NCI-H510A treated with DMSO at 0.1 percent for 48 hours (cell line): ENCODE measurements around the gene COBL.
"Not testable (repeated sequence)": the region's sequence is repeated elsewhere in the genome, so short reads cannot be mapped to it uniquely, and the experiment has no call there.

Experiments
- DNase-seq: peaks from one replicate; lab custom pipeline; 2025; lab: John Stamatoyannopoulos, UW

COBL gene

DNA sequence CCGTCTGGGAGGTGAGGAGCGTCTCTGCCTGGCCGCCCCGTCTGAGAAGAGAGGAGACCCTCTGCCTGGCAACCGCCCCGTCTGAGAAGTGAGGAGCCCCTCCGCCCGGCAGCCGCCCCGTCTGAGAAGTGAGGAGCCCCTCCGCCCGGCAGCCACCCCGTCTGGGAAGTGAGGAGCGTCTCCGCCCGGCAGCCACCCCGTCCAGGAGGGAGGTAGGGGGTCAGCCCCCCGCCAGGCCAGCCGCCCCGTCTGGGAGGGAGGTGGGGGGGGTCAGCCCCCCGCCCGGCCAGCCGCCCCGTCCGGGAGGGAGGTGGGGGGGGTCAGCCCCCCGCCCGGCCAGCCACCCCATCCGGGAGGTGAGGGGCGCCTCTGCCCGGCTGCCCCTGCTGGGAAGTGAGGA lies 108.5 kb downstream of the COBL start:
- not testable (repeated sequence) for DNase-seq

DNA sequence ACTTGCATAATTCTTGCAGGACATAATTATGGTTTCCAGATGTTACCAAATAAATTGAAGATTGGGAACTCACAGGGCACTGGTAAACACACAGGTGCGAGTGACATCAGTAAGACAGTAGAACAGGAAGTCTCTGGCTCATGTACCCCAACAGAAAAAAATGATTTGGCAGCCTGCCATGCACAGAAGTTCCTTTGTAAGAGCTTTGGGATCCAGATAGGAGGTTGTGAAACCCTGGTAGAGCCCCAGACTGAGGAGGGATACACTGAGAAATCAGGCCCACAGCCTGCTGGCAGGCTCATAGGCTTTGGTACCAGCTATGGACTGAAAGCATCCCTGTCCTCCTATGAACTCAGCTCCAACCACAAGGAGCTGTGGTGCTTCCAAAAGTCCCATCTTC lies 118.0 kb downstream of the COBL start:
- DNase-seq: peak; percentile 31

DNA sequence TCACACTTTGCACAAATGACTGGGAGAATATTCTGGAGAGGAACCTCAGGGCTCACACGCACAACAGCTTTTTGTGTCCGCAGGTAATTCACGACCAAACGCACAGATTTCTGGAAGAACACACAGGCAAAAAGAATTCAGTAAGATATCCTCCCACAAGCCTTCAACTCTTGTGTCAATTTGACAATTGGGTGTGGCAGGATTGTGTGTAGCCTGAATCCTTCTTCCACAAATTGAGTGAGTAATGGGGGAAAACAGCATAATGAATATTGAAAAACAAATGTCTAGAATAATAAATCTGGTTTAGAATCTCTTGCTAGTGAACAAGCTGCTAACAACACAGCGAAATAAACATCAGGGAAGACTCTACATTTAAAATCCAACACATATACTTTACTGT lies 125.6 kb downstream of the COBL start:
- no peak for DNase-seq

DNA sequence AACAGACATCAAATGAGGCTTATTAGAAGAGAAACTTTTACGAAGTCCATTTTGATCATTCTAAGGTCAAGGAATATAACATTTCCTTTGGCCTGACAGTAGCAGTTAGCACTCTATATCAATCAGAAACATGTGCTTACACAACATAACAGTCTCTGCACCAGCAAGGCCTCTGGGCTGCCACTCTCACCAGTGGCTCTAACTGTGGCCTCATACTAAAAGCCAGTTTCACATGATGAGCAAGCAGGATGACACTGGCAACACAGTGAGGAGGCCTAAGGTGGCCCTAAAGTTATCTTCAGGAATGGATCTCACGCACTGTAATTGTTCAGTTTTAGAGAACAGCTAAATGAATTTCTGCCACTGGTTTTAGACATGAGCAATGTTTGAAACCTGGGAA lies 126.8 kb downstream of the COBL start:
- DNase-seq: no peak

DNA sequence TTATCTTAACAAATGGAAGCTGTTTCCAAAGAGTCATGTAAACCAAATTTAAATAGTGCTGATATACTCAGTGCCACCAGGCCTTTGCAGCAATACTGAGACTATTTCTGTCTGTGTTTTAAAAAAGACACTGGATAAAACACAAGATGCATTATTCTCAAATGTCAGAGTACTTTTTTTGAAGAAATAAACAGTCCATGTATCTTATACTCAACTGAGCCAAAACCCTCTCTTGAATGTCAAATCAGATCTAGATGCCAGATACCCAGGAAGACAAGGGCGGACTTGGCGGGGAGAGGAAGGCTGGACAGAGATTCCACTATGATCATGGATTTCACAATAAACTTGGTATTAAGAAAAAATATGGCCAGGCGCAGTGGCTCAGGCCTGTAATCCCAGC lies 127.6 kb downstream of the COBL start:
- no peak for DNase-seq

DNA sequence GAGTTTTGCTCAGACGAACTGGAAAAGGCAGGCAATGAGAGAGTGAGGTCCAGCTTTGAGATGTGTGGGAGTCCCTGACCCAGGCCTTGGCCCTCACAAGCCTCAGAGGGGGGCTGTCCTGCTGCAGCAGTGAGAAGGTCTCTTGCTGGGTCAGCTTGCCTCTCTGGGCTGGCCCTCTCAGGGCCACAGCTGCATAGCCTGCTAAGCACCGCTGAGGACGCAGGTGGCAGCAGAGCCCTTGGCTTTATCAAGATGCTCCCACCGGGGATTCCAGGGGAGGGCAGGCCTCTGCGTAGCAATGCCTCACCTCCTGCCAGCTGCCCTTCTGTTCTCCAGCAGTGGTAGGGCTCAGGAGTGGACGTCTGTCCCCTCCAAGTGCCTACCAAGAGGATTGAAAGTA lies 128.7 kb downstream of the COBL start:
- peak; percentile 35 for DNase-seq

DNA sequence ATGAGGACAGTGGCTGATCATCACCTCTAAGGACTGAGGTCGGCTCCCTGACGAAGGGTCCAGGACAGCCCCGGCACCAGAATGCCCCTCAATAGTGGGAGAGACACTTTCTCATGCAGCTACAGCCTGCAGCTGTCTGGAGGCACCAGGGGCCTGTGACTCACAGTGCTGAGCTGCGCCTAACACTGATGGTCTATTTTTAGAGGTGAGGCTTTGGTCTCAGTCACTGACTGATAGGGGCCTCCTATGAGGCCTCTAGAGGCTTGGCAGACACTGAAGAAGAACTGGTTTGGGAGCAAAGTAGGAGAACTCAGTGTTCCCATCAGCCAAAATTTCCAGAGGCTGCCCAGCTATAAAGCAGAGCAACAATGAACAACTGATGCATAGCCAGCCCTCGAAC lies 130.1 kb downstream of the COBL start:
- no peak for DNase-seq

DNA sequence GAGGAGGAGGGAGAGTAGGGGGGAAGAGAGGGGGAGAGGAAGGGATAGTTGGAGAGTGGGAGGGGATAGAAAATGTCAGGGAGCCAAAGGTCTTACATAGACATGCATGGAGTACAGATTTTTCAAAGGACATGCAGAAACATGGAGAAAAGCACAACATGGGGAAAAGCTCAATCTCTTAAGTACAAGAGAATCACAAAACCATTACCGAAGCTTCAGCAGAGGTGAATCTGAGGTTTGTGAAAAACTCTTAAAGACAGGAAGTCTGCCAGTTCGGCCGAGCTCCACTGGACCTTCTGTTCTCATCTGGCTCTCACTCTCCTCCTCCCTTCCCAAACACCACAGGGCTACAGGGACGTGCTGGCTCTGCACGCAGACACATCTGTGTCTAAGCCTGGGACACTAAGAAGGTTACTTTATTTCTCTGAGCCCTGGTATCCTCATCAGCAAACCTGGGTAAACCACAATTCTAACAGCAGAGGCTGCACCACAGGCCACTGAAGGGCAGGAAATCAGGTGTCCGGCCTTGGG lies 133.9 kb downstream of the COBL start:
- no peak for DNase-seq

DNA sequence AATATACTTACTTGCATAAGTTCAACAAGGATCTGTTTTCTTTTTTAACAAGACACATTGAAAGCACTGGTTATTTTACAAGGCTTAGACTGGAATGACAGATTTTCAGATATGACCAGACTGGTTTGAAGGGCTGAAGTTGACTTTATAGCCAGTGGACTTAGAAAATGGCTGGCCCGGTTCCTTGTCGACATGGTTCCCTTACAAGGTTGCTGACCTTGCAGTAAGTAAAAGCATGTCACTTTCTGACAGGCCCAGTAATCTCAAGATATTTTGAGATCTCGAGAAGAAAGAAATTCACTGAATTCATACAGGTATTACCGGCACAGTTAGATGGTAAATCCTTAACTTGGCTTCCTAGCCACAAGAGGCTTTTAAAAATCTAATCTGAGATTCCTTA lies 136.5 kb downstream of the COBL start:
- DNase-seq: no peak

DNA sequence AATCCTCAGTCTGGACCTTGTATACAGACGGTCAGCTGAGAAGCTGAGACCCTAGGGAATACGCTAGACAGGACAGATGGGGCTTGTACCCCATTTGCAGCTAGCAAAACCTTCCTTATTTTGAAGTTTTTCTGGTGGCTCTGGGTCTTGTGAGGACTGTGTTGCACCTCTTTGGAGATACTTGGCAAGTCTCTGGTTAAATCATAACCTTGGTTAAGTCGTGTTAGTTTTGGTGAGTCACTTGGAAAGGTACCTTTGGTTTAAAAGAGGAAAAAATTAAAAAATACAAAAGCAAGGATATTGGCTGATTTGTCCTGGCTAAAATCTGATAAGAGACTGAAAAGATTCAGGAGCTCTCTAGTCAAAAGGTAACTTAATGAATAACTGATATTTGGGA lies 140.6 kb downstream of the COBL start:
- DNase-seq: no peak

DNA sequence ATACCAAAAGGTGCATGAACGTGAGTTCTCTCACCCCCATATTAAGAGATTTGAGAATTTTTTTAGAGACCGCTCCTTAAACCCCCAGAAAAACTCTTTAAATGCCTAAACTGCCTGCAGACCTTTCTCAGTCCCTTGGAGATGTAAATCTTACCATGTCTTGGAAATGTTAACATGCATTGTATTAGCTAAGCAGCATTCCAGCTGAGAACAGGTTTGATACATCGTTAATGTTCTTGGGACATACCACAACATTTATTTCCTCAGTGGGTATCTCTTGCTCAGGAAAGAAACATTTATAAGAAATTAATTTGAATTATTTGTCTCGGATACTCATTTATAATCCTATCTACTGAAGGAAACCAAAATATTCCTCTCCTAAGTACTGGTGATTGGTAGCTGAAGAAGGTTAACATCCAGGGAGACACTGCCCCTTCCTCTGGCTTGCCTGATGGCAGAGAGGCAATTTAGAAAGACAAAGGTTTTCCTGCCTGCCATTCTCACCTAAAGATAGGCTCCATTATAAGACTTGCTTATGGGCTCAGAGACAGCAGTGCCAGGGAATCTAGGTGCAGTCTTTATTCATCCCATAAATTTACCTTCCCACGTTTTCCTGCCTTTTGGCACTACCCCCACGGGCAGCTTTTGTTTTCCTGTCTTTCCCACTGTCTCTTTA lies 141.2 kb downstream of the COBL start:
- DNase-seq: no peak

DNA sequence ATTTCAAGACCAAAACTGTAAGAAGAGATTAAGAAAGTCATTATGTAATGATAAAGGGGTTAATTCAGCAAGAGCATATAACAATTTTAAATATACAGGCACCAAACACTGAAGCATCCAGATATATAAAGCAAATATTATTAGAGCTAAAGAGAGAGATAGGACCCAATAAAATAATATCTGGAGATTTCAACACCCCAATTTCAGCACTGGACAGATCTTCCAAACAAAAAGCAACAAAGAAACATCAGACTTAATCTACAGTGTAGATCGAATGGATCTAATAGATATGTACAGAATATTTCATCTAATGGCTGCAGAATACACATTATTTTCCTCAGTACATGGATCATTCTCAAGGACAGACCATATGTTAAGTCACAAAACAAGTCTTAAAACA lies 151.3 kb downstream of the COBL start:
- no peak for DNase-seq

DNA sequence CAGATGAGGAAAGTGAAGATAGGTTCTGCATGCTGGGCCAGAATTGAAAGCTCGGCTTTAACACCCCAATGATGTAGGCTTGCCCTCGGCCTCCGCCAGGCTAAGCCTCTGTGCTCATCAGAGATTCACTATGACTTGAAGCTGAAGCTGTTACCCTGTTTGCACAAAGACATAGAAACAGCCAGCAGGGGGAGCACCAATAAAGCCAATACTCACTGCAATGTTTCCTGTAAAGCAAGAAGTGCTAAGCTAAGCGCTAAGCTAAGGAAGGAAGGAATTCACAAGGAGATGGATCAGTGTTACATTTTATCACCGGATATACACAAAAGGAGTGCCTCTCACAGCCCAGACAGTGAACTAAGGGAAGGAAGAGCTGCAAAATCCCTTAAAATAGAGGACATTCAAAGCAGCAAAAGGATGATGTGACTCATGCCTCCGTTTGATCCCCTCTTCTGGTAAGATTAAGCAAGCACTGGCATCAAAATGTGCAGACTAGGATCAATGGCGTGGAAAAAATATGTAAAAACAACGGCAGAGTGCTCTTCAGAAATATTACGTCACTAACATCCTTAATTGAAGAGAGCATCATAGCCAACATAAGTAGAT lies 153.8 kb downstream of the COBL start:
- peak; percentile 99 for DNase-seq

DNA sequence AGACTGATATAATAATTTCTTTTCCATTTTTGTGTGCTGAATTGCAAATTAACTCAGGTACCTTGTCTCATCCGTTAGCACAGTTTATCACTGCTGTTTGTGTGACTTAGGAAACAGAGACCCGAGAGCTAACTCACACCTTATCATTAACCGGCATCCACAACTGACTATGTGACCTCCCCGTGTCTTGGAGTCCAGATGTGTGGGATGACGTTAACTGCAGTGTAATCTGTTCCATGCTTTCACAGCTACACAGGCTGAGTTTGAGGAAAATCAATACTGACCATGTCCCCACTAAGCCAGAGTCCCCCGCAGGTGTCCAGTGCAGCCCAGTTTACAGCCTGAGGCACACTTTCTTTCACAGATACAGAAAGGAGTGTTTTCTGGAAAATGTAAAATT lies 154.7 kb downstream of the COBL start:
- no peak for DNase-seq

DNA sequence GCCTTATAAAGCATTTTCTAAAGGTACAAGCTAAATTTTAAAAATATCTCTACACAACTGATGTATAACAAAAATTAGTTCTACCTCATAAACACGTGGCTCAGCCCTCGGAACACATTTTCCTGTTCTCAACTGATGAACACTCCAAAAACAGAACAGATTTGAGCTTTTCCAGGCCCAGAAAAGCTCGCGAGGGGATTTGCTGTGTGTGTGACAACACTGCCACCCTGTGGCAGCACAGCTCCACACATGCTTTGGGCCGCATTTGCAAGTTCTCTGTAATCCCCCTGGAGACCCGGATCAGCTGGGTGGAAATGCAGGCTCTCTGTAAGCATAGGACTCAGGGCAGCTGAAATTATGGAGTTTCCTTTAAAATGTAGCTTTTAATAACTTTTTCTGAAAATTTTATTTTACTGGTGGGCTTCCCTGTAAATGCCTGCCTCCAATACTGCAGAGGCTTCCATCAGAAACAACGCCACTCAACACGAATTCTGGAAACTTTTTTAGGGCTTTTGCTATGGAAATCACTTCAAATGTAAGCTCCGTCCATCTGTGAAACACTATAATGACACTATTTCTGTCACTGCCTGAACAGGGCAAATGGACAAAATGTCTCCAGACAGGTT lies 155.5 kb downstream of the COBL start:
- peak; percentile 90 for DNase-seq

DNA sequence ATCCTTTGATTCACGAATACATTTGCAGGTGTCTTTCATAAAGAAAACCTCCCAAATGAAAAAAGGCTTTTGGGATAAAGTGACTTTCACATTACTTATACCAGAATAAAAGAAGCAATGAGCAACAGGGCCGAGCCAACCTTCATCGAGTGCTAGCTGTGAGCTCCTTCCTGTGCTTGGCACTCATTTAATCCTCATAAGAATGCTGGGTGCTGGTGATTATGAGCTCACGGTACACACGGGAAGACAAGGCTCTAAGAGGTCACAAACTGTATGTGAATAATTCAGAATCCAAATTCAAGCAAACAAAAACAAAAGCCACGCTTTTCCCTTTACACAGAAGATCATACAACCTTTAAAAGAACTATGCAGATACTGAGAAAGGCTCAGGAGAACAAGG lies 156.2 kb downstream of the COBL start:
- DNase-seq: peak; percentile 42

DNA sequence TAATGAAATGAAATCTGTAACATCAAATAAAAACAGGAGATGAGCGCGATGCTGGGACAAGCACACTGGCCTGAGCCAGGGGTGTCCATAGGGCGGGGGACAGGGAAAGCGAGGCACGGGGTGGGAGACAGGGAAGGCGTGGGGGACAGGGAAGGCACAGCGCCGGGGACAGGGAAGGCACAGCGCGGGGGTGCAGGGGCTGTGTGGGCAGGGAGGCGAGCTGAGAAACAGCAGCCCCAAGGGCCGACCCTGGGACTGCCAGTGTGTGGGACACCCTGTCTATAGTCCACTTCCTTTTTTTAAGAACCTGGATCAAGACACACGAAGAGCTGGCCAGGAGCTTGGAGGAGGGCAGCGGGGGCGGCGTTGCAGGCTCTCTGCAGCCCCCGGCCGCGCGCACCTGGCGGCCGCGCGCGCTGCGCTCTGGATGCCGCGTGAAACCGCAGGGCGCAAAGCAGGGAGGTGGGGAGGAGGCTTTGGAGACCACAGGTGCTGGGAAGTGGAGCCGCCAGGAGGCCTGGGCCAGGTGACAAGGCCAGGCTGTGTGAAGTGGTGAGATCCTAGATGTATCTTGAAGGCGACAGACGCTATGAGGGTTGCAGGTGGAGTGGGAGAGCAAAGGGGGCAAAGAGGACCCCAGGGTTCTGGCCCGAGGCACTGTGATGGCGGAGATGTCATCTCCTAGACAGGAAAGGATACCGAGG lies 157.7 kb downstream of the COBL start:
- no peak for DNase-seq

DNA sequence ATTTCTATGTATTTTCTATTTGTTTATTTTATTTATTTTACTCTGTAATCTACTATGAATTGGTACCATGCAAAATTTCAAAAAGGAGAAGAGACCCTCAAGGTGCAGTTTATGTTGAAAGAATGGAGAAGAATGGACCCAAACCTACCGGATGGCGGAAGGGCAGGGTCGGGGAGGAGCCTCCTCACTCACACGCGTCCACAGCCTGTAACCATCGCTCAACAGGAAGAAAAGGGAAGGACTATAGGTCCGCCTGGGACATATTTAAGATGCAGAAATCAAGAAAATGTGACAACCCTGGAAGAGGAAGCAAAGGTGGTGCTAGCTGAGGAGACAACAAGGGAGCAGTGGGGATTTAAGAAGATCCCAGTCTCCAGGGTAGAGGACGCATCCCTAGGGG lies 158.4 kb downstream of the COBL start:
- no peak for DNase-seq

DNA sequence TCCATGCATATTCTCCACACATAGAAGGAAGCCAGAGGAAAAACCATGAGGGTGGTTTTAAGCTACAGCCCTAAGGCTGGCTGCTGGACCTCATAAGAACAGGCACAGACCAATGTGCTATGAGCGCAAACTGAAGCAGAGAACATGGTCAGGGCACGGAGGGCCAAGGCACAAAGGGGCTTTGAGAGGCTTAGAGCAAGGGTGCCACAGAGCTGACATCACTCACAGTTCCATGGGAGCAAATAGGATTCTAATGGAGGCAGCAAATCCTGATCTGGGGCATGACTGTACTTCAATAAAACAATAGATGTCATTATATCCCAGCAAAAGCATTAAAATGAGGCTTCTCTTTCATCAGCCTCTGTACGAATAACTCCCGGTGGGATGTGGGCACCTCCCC lies 162.4 kb downstream of the COBL start:
- no peak for DNase-seq

DNA sequence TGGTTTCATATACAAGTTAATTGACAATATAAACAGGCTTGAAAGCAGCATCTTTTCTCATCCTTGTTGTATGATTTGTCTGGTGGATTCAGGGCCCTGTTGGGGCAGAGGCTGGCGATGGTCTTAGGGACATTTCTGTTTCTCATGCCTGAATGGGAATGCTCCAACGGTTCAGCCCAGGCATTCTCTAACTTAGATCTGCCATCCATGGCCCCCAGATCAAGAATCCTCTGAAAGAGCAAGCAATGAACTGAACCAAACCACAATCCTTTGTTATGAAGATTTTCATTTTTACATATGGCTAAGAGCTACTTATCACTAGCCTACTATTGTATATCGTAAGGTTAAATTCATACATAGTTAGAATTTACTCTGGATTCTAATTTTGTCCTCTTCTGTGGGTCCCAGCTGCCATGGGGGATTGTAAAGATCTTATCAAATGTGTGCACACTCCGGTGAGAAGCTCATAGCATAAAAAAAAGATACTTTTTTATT lies 163.9 kb downstream of the COBL start:
- no peak for DNase-seq

DNA sequence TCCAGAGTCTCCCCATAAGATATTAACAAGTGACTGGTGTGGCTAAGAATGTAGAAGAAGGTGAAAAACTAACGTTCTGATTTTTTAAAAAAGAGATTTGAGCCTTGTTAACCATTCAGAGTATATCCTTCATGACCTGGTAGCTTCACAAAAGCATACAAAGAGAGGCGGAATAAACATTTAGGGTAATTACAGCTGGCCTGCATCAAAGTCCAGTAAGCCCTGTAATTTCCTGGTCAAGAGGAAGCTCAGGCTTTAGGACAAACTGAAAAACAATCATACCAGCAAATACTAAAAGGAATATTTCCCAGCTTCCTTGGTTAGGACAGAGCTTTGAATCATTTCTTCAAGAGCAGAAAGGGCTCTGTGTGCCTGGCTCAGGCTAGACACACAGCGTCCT lies 165.2 kb downstream of the COBL start:
- no peak for DNase-seq

DNA sequence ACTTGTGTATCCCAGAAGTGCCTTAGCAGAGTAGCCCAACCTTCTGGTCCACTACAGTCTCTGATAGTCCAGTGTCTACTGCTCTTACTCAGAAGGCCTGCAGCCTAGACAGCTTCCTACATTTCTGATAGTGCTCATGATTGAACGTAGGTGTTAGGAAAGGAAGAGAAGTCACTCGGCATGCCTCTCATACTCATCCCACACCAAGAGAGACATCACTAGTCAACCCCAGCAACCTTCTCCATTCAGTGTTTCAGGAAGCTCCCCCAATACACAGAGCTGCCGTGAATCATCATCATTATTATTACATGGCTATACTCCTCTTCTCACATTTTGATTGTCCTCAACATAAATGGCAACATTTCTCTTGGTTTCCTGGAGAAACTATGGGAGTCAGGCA lies 166.4 kb downstream of the COBL start:
- no peak for DNase-seq

DNA sequence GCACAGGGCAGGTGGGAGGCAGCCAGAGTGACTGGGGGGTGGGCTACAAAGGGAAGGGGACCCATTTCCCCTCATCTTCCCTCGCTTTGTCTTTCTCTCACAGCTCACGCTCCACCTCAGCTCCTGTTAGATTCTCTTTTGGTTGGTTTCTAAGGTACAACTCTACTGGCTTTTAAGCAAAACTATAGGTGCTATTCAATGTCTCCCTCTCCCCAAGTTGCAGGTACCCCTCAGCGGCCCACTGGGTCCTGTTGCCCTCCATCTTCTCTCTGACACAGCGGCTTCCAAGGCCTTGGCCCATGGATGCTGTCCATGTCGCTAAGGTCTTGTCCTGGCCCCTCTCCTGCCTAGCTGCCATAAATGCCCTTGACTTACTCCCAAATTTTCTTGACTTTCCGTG lies 168.4 kb downstream of the COBL start:
- DNase-seq: no peak
